ENCODE results near the gene MIPOL1.
"Not testable (repeated sequence)": the region's sequence is repeated elsewhere in the genome, so short reads cannot be mapped to it uniquely, and the experiment has no call there.

Gene MIPOL1

DNA sequence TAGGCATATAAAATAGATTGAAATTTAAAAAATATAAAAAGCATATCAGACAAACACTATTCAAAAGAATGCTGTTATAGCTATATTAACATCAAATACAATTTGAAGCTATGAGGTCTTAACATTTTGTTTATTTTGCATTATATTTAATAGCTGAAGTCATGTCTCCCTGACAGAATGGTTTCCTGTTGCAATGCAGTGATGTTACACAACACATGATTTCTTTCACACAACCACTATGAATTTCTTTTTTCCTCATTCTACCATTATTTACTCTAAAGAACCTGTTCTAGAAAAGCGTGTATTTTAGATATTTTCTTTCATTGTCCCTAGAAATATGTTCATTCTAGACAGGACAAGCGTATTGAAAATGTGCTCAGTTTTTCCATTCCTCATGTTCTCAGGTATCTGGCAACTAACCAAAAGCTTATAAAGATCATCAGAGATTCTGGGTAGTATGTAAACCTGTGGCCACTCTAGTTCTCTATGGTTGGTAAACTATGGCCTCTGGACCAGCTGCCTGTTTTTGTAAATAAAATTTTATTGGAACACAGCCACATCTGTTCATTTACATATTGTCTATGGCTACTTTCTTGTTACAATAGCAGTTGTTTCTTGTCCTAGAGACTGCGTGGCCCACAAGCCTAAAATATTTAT, 213.5 kb downstream of the MIPOL1 start:
- DNase-seq = no peak

DNA sequence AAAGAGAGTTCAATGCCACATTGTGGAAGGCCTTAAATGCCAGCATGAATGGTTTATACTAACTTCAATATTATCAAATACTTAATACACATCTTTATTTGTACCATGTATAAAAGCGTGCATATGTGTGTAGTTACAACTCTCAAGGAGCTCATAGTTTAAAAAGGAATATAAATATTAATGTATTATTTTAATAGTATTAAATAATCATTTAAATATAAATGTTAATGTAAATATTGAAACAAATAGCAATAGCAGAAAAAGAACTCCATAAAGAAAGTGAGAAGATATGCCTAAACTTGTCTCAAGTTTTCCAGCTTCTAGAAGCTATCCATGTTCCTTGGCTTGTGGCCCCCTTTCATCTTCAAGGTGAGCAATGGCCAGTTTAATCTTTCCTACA, 215.3 kb downstream of the MIPOL1 start:
- no peak for DNase-seq

DNA sequence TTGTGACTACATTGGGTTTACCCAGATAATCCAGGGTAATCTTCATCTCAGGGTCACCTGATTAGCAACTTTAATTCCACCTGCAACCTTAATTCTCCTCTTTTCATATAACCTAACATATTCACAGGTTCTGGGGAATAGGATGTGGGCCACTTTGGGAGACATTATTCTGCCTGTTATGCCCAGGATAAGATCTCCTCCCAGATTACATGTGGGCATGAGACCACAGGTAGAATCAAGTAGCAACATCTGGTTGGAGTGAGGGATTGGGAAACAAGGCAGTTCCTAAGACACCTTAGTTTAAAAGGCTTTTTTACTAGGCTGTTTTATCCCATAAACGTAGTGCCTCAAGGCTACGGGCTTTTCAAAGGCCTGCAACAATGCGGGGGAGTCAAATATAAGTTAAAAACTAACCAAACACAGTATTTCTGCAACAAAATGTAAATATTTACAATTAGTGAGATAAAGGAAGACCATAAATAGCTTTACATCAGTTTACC, 215.8 kb downstream of the MIPOL1 start:
- no peak for DNase-seq

DNA sequence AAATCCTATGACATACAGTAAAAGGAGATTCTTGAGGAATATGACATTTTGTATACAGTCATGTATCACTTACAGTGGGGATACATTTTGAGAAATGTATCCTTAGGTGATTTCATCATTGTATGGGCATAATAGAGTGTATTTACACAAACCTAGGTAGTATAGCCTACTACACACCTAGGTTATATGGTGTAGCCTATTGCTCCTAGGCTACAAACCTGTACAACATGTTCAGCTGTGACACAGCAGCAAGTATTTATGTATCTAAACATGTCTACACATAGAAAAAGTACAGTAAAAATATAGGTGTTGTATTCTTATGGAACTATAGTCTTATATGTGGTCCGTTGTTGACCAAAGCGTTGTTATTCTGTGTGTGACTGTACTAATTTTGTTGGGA, 218.5 kb downstream of the MIPOL1 start:
- no peak for DNase-seq

DNA sequence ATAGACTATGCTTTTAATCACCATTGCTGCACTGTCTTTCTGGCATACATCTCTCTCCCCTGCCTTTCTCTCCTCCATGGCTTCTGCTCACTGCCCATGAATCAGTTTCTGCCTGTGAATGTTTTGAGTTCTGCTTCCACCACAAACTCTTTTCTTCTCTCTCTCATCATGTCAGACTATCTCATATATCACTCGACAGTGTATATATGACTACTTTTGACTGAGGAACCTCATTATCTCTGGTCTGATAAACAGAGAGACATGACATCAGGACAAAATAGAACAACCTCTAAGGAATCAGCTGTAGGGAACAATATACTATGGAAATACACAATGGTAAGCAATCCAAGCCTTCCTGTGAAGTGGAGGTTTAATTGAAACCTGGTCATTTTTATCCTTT, 219.4 kb downstream of the MIPOL1 start:
- no peak for DNase-seq

DNA sequence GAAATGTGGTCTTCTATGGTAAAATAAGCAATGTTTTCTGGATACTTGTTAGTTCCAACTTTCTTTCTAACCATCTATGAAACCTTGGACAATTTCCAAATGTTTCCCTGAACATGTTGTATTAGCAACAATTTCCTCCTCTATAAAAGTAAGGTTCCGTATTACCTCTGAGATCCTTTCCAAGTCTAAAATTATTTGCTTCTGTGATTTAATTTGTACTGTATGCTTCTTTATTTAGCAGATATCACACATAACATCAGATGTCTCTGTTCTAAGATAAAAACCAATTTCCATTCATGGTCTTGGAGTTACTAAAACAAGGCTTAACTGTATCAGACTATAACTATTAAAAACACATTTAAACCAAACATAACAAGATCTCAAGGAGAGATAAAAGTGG, 220.1 kb downstream of the MIPOL1 start:
- DNase-seq = no peak

DNA sequence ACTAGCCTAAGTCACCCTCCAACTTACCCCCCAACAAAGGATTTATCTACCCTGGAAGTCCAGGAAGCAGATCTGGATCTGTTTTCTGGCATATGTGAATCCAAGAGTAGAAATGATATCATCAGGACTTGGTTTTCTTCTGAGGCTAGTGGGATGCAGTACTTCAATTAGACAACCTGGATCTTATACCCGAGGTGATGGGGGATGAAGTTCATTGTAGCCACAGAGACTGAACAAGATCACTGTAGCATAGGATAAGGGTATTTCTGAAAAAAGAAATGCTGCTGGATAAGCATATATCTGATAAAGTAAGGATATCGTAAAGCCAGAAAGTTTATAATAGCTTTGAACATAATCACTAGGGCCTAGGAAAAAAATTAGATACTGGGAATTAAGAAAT, 222.9 kb downstream of the MIPOL1 start:
- no peak for DNase-seq

DNA sequence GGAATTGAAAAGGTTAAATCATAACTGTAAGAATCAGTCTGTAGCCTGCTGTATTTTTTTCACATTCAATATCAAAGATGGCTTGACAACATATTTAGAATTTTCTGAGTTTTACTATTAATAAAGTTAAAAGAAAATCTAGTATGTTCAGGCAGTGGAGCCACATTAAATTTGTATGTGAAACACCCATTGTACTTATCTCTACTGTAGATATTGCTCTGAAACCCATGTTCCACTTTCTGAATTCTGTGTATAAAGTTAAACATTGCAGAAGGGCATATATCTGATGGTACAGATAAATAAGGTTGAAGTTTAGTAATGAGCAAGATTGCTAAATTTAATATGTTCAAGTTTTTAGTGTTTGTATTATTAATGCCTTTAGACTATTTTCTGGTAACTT, 224.6 kb downstream of the MIPOL1 start:
- no peak for DNase-seq

DNA sequence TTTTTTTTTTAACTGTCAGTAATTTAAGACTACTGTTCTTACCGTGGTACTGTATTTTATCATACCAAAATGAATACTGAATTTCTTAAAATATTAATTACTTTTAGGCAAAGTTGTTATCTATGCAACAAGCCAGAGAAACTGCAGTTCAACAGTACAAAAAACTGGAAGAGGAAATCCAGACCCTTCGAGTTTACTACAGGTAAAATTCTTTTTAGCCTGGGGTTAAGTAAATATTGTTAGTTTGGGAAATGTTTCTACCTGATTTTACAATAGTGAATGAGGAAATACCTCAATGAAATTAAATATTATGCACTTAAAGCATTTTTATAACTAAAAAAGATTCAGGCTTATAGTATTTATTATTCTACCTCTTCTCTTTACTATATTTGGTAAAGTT, 225.0 kb downstream of the MIPOL1 start:
- no peak for DNase-seq

DNA sequence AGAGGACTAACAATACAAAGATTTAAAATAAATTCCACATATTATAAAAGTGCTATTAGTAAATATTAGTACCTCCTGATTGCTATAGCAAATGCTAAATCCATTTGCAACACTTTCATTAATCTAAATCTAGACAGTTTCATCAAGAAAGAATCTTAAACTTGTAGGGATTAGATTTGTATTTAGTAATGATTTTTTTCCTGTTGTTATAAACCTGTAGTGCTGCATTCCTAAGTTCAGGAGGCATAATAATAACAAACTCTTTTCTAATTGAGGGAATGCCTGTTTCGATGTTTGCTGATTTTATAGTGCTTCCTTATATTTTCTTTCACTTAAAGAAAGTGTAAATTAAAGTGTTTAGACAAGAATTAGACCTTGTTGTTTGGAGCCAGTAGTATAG, 231.2 kb downstream of the MIPOL1 start:
- no peak for DNase-seq

DNA sequence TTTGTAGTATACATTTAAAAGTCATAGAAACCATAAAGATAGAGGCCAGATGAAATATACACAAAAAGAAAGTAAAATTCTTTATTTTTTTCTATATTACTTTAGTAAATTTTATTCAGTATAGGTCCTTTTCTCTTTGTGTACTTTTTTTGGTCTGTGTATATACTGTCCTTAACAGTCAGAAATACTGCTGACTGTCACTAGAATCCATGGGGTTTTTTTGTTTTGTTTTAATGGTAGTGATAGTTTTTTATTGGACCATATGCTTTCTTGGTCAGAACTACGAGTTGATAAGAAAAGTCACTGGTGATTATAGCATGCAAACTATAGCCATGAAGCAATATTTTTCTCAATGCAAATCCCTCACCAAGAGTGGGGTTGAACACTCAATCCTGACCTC, 231.9 kb downstream of the MIPOL1 start:
- no peak for DNase-seq

DNA sequence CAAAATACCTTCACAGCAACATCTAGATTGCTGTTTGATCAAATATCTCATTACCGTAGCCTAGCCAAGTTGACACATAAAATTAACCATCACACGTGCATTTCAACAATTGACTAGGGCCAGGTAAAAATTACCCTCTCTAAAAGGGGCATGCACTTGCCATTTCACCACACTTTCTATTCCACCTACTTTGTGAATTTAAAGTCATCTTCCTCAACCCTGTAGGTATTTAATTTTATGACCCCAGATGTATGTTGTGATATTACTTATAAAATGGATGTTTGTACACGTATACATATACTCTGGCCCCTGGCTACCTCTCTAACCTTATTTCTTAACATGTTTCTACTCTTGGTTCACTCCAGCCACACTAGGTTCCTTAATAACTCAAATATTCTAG, 237.1 kb downstream of the MIPOL1 start:
- DNase-seq = no peak

DNA sequence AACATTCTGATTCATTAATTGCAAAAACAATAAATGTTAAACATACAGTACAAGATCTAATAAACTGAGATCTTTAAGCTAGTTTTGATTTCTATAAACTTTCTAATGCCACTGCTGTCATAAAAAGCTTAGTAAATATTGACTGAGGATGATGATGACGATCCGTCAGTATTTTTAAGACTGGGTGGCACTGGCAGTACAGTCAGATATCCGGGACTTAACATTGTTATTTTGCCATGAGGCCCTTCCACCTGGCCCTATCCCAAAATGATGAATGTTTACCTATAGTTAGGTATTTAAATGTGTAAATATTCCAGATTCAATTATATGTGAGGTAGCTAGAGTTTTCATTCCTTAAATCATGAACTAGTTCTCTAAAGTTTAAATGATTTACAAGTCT, 238.8 kb downstream of the MIPOL1 start:
- no peak for DNase-seq

DNA sequence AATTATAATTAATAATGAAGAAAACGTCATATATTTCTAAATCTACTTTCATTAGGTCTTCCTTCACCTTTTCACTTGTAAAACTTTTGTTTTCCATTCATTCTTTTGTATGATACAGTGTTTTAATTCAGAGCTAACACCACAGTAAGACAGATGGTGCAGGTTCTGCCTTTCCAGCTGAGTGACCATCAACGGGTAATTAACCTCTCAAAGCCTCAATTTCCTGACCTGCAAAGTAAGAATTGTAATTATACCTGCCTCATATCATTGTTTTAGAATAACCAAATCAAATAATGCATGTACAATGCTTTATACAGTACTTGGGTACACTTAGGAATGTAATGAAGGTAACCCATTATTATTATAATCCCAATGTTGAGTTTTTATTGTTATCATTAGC, 239.8 kb downstream of the MIPOL1 start:
- DNase-seq = no peak

DNA sequence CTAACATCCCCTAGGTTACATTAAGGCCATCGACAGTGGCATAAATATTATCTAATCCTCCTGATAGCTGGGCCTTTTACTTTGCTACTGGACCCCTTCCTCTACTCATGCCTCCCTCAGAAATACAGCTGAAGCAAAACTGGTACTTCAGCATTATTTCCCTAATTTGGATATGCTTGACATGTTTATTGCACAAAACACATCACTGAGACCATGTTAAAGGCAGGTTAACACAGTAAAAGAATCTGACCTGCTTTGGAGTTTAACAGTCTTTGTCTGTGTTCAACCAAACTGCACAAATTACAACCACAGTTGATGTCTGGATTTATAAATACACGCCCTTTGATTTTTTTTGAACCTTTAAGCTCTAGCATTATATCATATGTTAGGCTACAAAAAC, 240.7 kb downstream of the MIPOL1 start:
- DNase-seq = no peak

DNA sequence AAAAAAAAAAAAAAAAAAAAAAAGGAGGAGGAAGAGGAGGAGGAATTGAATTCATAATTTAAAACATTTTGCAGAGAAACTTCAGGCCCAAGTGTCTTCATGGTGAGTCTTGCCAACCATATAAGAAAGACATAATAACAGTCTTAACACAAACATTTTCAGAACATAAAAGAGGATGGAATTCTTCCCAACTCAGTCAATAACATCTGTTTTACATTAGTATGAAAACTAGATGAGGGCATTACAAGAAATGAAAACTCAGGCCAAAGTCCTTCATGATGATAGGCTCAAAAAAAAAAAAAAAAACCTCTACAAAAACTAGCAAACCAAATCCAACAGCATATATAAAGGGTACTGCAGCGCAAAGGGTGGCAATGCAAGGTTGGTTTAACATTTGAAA, 245.7 kb downstream of the MIPOL1 start:
- no peak for DNase-seq

DNA sequence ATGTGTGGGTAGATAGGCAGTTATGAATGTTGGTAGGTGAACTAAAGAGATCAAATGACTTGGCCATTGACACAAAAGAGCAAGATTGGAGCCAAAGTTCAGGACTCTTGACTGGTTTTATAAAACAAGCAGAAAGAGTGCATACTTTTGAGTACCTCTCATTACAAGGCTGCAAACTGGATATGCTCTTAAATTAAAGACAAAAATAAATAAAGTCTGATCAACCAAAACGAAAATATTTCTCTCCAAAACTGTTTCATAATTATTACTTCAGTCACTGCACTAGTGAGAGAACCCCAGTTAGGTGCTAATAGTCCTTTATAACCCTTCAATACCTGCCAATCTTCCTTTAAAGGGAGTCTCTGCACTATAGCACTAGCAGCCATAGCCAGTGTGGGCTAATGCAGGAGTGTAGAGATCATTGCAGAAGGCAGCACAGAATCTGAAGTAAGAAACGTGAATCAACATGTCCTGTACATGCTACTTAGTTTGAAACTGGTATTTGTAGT, 250.2 kb downstream of the MIPOL1 start:
- no peak for DNase-seq

DNA sequence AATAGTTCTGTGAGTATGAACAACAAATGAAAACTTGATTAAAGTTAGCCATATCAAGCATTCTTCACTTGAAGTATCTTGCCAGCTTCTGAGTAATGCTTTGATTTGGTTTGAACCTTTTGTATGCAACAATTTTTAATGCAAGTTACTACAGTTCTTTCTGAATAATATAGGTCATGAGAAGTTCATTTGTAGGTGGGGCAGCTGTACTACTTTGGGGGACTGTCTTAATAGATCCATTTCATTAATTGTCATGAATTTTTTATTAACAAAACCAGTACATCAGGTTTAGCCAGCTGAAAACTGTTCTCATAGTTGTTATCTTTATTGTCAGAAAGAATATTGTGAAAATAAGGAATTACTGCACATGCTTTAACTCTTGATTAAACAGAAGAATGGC, 254.6 kb downstream of the MIPOL1 start:
- no peak for DNase-seq

DNA sequence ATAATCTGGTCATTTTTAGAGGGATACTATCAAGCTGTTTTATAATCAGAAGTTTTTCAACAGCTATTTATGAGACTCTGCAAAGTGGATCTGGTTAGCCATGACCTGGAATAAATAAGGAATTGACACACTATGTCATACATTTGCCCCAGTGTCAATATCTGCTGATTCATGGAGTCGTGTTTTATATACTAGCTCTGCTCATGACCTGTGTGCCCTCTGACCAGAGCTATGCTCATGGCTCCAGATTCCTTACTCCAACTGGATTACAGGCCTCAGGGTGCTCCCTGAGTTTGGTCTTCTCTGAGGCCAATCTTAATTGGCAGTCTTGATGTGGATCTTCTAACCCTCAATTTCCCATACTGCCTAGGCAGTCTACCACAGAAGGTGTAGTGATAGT, 256.2 kb downstream of the MIPOL1 start:
- no peak for DNase-seq

DNA sequence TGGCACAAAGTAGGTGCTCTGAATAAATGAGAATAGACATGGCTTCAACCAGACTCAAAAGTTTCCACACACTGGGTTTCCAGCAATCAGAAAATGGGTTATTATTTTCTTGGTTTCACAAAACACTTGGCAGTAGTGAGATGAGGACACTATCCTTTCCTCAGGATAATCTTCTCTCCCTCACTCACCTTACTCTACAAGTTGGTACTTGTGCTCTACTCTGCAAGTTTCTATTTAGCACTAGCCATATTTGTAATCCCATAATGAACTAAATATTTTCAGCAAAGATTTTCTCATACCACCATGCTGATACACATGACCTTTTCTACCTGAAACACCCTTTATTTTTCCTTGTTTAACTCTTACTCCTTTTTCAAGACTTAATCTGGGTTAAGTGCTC, 259.6 kb downstream of the MIPOL1 start:
- DNase-seq = no peak

DNA sequence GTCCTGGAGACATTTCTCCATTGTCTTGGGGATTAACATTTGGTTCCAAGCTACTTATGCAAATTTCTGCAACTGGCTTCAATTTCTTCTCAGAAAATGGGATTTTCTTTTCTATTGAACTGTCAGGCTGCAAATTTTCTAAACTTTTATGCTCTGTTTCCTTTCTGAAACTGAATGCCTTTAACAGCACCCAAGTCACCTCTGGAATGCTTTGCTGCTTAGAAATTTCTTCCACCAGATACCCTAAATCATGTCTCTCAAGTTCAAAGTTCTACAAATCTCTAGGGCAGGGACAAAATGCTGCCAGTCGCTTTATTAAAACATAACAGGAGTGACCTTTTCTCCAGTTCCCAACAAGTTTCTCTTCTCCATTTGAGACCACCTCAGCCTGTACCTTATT, 264.7 kb downstream of the MIPOL1 start:
- not testable (repeated sequence) for DNase-seq

DNA sequence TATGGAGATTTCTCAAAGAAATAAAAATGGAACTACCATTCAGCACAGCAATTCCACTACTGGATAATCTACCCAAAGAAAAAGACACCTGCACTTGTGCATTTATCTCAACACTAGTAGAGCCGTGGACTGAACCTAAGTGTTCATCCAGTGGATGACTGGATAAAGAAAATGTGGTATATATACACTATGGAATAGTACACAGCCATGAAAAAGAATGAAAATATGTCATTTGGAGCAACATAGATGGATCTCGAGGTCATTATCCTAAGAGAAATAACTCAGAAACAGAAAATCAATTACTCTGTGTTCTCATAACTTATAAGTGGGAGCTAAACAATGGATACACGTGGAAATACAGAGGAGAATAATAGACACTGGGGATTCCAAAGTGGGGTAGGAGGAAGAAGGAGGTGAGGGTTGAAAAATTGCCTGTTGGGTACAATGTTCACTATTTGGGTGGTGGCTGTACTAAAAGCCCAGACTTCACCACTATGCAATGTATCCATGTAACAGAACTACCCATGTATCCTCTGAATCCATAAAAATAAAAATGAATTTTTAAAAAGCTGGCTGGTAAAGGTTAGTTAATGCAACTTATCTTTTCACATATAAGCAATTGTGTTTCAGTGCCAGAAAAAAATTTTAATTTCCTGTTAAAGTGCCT, 266.6 kb downstream of the MIPOL1 start:
- DNase-seq = no peak

DNA sequence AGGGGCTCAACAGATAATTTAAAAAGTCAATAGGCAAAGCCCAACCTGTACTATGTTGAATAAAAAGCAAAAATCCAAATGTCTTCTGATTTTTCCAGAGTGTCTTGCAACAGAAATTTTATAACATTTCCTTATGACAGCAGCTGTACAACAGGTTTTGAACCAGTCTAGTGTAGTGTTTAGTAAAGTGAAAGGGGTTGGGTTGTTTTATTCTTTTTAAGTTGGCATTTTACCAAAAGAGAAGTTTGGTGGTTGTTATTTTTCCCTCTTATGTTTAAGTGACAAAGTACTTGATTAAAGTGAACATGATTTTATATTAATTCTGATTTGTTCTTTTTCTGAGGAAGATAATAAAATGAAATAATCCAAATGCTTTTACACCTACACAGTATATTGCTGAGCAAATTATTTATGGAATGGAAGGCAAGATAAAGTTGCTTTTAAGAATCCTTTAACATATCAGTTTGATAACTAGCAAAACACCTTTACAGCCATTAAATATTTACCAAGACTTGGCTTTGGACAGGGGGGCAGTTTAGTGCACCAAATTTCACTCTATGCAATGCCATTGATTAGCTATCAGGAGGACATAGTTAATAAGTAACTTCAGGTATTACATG, 268.4 kb downstream of the MIPOL1 start:
- no peak for DNase-seq

DNA sequence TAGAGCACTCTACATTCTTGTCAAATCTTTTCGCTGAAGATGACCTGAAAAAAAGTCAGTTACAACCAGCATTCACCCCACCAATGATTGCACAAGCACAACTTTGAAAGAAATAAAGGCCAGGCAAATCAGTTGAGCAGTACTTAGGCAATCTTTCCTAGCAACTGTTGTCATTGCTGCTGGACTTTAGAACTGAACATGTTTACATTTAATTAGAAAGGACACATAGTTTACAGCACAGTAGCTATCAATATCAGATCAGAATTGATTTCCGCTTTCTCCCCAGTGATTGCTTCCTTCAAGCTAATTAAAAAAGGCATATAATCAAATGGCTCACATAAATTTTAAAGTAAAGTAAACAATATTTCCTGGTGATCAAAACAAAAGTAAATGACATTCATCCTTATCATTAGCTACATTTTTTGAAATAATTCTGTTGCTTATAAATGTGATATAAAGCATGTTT, 268.9 kb downstream of the MIPOL1 start:
- no peak for DNase-seq
